GM12873 (cell line): ENCODE data around the gene VSTM2L.

Source experiments
- TF ChIP-seq, protein P1 (sequence below): IDR thresholded peaks from 2 replicates; pipeline ENCODE4 v1.5.1; 2012; ENCODE audit warnings: low read depth, mild to moderate bottlenecking, moderate library complexity, low read length, control low read depth; ENCODE audit not compliant: insufficient read depth; ENCODE audit errors: missing control alignments

VSTM2L gene

DNA sequence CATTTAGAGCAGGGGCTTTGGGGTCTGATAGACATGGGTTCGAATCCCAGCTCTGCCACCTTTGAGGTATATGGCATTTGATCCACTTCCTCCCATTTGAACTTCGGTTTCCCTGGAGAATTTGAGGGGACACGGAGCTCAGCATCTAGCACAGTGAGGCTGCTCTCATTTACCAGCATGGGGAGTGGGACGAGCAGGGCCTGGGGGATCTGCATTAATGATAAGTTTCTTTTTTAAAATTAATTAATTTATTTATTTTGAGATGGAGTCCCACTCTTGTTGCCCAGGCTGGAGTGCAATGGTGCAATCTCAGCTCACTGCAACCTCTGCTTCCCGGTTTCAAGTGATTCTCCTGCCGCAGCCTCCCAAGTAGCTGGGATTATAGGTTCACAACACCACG lies 52.6 kb downstream of the VSTM2L start:
- TF ChIP-seq, protein P1, sequence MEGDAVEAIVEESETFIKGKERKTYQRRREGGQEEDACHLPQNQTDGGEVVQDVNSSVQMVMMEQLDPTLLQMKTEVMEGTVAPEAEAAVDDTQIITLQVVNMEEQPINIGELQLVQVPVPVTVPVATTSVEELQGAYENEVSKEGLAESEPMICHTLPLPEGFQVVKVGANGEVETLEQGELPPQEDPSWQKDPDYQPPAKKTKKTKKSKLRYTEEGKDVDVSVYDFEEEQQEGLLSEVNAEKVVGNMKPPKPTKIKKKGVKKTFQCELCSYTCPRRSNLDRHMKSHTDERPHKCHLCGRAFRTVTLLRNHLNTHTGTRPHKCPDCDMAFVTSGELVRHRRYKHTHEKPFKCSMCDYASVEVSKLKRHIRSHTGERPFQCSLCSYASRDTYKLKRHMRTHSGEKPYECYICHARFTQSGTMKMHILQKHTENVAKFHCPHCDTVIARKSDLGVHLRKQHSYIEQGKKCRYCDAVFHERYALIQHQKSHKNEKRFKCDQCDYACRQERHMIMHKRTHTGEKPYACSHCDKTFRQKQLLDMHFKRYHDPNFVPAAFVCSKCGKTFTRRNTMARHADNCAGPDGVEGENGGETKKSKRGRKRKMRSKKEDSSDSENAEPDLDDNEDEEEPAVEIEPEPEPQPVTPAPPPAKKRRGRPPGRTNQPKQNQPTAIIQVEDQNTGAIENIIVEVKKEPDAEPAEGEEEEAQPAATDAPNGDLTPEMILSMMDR = no peak

DNA sequence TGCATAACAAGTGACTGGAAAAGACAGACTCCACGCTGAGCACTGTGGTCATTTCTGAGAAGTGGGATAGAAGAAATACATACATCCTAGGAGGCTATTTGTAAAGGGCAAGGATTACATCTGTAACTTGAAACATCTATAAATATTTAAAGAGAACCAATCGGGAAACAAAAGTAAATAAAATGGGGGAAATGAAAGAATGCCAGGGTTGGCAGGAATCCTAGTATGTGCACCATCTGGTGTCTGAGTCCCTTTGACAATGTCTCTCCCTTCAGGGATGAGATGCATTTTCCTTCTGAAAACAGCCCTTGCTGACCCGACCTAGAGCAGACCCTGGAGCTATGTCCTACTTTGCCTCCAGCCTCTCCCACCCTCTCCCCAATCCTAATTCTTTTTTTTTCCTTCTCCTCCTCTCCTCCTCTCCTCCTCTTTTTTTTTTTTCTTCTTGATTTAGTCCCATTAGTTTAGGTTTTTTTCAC lies 53.2 kb downstream of the VSTM2L start:
- TF ChIP-seq, protein P1 = no peak

DNA sequence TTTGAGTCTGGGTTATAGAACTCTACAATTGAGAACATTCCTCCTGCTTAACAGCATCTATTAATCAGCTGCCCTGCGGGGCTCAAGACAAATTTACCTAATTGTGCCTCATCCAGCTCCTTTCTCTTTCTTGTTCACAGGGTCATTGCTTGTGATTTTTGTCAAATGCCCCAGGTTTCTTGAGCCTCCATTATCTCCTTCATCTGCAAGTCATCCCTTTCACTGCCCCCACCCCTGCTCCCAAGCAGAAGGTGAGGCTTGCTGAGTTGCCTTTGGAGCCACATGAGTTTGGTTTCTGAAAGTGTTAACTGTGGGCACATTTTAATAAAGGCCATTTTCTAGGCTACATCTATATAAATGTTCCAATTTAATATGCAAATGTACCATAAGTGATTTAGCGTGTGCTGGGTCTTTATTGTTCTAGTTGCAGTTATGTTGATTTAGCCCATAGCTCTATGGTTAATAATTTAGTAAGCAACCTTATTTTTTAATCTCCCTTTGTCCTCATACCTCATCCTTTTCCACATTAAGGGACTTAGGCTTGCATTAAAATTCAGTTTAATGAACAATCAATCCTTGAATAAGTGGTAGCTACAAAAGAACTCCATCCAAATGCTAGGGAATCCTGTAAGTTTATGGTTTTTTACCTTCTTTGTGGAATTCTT lies 56.1 kb downstream of the VSTM2L start:
- TF ChIP-seq, protein P1 = no peak

DNA sequence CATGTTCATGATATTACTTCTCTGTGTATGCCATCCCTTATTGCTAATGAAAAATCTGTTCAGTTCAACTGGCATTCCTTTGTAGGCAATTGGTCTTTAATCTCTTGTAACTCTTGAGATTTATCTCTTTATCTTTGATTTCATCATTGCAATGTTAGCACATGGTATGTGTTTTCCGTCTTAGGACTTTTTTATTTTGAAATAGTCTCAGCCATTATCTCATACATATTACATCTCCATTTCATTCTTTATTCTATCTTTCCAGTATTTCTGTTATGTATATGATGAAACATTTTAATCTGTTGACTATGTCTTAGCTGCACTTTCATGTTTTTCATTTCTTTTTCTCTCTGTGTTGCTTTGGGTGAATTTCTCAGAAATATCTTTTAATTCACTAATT lies 58.1 kb downstream of the VSTM2L start:
- TF ChIP-seq, protein P1 = no peak

GRCh38 chr20:37968841-37969401 lies 66.0 kb downstream of the VSTM2L start:
- TF ChIP-seq, protein P1 = no peak

- TF ChIP-seq, protein P1 = no peak
These were observed 67.3 kb downstream of the VSTM2L start for GRCh38 chr20:37969949-37970855.

GRCh38 chr20:37970856-37971245 lies 67.9 kb downstream of the VSTM2L start:
- TF ChIP-seq, protein P1 = no peak
